K562 (cell line): ENCODE results near the gene FRMPD2. TPM values are rescaled to one million over a fixed set of nuclear protein-coding genes. Genes with fewer than 3 reads are reported as not detected.

Source experiments
- CBX3 ChIP-seq, 2 experiments: IDR thresholded peaks; 1 replicate in 1 of 2; 2 replicates in 1 of 2; pipeline ENCODE4 v1.6.1; 2012; ENCODE audit warnings: inconsistent platforms in 2 of 2, low read length in 2 of 2, borderline replicate concordance in 1 of 2, control low read depth in 1 of 2
- CHCHD3 ChIP-seq: fragments of 250-450 bp; sonication (Bioruptor Pico); IDR thresholded peaks from 2 replicates; pipeline ENCODE4 v2.1.2; 2022; ENCODE audit warnings: mild to moderate bottlenecking
- GABPA ChIP-seq: fragments of 200-800 bp; sonication (Bioruptor generic); conservative IDR thresholded peaks from 2 replicates; pipeline ENCODE4 v1.6.1; 2016; ENCODE audit warnings: low read depth, missing genetic modification characterization, missing compliant biosample characterization
- GATAD2A ChIP-seq: fragments of 450-650 bp; IDR thresholded peaks from 2 replicates; pipeline ENCODE4 v1.6.1; 2017
- GTF2F1 ChIP-seq: IDR thresholded peaks from 2 replicates; pipeline ENCODE4 v1.6.1; 2011; ENCODE audit warnings: low read depth, low read length, improper control_type of control experiment
- KLF16 ChIP-seq: IDR thresholded peaks from 2 replicates; pipeline ENCODE4 v1.6.1; 2016; ENCODE audit warnings: antibody characterized with exemption
- PCBP2 ChIP-seq: fragments of 200-400 bp; formaldehyde crosslinking; IDR thresholded peaks from 2 replicates; pipeline ENCODE4 v1.6.1; 2018; ENCODE audit warnings: low read length, low read depth, mild to moderate bottlenecking, moderate library complexity; ENCODE audit not compliant: poor library complexity, severe bottlenecking
- POLR2B ChIP-seq: fragments of 450-650 bp; IDR thresholded peaks from 2 replicates; pipeline ENCODE4 v1.6.1; 2018; ENCODE audit warnings: low read depth; ENCODE audit not compliant: partially characterized antibody
- POU5F1 ChIP-seq: fragments of 150-350 bp; IDR thresholded peaks from 2 replicates; pipeline ENCODE4 v1.6.1; 2014; ENCODE audit warnings: borderline replicate concordance, low read length, low read depth, mild to moderate bottlenecking; ENCODE audit not compliant: partially characterized antibody
- RBBP5 ChIP-seq: fragments of 200-600 bp; sonication (generic); IDR thresholded peaks from 2 replicates; pipeline ENCODE4 v1.6.1; 2012; ENCODE audit warnings: borderline replicate concordance, mild to moderate bottlenecking, low read length, control low read depth, inconsistent platforms; ENCODE audit not compliant: insufficient read depth, poor library complexity, severe bottlenecking
- RCOR1 ChIP-seq, 2 experiments: IDR thresholded peaks; 2 replicates each; pipeline ENCODE4 v1.6.1; 2012; ENCODE audit warnings: low read depth in 2 of 2, low read length in 2 of 2, borderline replicate concordance in 1 of 2, improper control_type of control experiment in 1 of 2
- SRSF3 ChIP-seq: fragments of 200-400 bp; formaldehyde crosslinking; IDR thresholded peaks from 2 replicates; pipeline ENCODE4 v1.6.1; 2016; ENCODE audit warnings: mild to moderate bottlenecking, low read length, moderate library complexity; ENCODE audit not compliant: insufficient read depth
- TFAM ChIP-seq: fragments of 250-450 bp; sonication (Bioruptor Pico); conservative IDR thresholded peaks from 2 replicates; pipeline ENCODE4 v1.5.0; 2021; ENCODE audit warnings: mild to moderate bottlenecking, moderate library complexity
- ZKSCAN1 ChIP-seq: fragments of 150-350 bp; IDR thresholded peaks from 2 replicates; pipeline ENCODE4 v1.6.1; 2016; ENCODE audit warnings: low read depth, low read length
- ZNF197 ChIP-seq: fragments of 200-800 bp; sonication (Bioruptor generic); IDR thresholded peaks from 2 replicates; pipeline ENCODE4 v1.6.1; 2016; ENCODE audit warnings: low read depth, missing genetic modification characterization, missing compliant biosample characterization
- ZNF551 ChIP-seq: fragments of 250-450 bp; sonication (Bioruptor Pico); IDR thresholded peaks from 2 replicates; pipeline ENCODE4 v1.5.0; 2021; ENCODE audit warnings: mild to moderate bottlenecking, moderate library complexity
- polyA plus RNA-seq, 8 experiments: library from polyadenylated mRNA; depleted of rRNA in 4 of 8; stranded (reverse) in 5 of 8; unstranded in 3 of 8; fragments of >200 nt; fragmentation: Nextera tagmentation in 2 of 8; fragmentation: Illumina TruSeq in 1 of 8; extraction: Ambion mirVana in 2 of 8; extraction: Trizol in 1 of 8; gene quantifications; 2 replicates each; pipeline versions ENCODE4 v1.2.1 to v1.2.3, GENCODE V29; 2011 to 2014; ENCODE audit warnings: inconsistent platforms in 1 of 8, missing spikeins in 1 of 8
- total RNA-seq, 7 experiments: library from RNA; depleted of rRNA in 6 of 7; stranded (reverse); fragments of >200 nt in 6 of 7; fragmentation: Illumina TruSeq in 2 of 7; extraction: Trizol in 2 of 7; gene quantifications; 2 replicates each; pipeline versions ENCODE4 v1.2.1 to v1.2.3, GENCODE V29; 2011 to 2021; ENCODE audit warnings: low replicate concordance in 1 of 7
- TF ChIP-seq, protein P1 (sequence below), 2 experiments: fragments of 150-350 bp in 1 of 2; IDR thresholded peaks; 2 replicates each; pipeline ENCODE4 v1.6.1; 2012 to 2016; ENCODE audit warnings: low read depth in 2 of 2, low read length in 2 of 2, mild to moderate bottlenecking in 1 of 2, moderate library complexity in 1 of 2
- TF ChIP-seq, protein P2 (sequence below): fragments of 450-650 bp; formaldehyde crosslinking; IDR thresholded peaks from 2 replicates; pipeline ENCODE4 v1.4.0; 2020; ENCODE audit warnings: mild to moderate bottlenecking, moderate library complexity
- TF ChIP-seq, protein P3 (sequence below): fragments of 450-650 bp; conservative IDR thresholded peaks from 2 replicates; pipeline ENCODE4 v1.6.1; 2016; ENCODE audit warnings: missing genetic modification characterization, low read depth, mild to moderate bottlenecking, control low read depth, missing compliant biosample characterization
- TF ChIP-seq, protein P4 (sequence below): fragments of 250-450 bp; sonication (Bioruptor Pico); IDR thresholded peaks from 2 replicates; pipeline ENCODE4 v1.8.0; 2021; ENCODE audit warnings: borderline replicate concordance, mild to moderate bottlenecking, moderate library complexity; ENCODE audit not compliant: poor library complexity, severe bottlenecking

Gene FRMPD2
- total and polyA plus RNA-seq, 9 of the 15 experiments (the other 6 are each of a cell fraction or from before 2014, with no cell fraction given), result 0.12 to 0.95 (median 0.33) TPM

DNA sequence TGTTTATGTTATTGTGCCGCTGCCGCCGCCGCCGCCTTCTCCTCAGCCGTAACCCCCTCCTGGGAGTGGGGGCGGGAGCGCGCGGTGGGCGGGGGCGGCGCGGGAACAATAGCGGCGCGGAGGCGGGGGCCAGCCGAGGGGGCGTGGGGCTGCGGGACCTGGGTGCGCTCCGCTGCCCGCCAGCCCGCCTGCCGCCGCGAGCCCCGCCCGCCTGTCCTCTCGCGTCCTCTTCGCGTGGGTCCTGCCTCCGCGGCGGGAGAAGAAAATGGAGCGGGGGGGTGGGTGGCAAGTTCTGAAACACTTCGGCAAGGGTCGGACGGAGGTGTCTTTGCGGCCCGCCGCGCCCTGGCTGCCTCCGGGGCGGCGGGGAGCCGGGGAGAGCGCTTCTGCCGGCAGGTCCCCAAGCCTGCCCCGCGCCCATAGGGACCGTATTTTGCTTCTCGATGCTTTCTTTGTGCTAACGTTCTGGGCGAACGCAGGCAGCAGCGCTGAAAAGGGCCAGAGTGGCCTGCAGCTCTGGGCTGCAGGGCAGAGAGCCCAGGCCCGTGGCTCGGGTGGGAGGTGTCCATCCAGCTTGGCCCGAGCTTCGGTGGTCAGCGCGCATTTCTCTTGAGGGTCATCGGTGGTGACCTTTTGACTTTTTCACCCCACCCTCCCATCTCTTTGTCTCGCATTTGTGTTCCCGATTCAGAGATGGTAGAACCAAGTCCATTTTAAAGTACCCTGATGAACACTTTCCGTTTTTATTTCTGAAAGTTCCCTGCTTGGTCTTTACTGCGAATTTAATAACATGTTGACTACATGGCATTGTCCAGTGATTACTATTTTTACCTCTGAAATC lies 32.6 kb upstream of the FRMPD2 start (continued):
- TF ChIP-seq, protein P1, sequence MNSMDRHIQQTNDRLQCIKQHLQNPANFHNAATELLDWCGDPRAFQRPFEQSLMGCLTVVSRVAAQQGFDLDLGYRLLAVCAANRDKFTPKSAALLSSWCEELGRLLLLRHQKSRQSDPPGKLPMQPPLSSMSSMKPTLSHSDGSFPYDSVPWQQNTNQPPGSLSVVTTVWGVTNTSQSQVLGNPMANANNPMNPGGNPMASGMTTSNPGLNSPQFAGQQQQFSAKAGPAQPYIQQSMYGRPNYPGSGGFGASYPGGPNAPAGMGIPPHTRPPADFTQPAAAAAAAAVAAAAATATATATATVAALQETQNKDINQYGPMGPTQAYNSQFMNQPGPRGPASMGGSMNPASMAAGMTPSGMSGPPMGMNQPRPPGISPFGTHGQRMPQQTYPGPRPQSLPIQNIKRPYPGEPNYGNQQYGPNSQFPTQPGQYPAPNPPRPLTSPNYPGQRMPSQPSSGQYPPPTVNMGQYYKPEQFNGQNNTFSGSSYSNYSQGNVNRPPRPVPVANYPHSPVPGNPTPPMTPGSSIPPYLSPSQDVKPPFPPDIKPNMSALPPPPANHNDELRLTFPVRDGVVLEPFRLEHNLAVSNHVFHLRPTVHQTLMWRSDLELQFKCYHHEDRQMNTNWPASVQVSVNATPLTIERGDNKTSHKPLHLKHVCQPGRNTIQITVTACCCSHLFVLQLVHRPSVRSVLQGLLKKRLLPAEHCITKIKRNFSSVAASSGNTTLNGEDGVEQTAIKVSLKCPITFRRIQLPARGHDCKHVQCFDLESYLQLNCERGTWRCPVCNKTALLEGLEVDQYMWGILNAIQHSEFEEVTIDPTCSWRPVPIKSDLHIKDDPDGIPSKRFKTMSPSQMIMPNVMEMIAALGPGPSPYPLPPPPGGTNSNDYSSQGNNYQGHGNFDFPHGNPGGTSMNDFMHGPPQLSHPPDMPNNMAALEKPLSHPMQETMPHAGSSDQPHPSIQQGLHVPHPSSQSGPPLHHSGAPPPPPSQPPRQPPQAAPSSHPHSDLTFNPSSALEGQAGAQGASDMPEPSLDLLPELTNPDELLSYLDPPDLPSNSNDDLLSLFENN (IDR thresholded peaks at IDR 0.05; ENCODE audit: low read depth in 2 of 2, low read length in 2 of 2), result no peak
- peak; percentile 42 for TF ChIP-seq RBBP5
- TF ChIP-seq CBX3 (IDR thresholded peaks at IDR 0.05; ENCODE audit: borderline replicate concordance in 1 of 2, low read length in 2 of 2), result no peak
- no peak for TF ChIP-seq PCBP2
- TF ChIP-seq, protein P2, sequence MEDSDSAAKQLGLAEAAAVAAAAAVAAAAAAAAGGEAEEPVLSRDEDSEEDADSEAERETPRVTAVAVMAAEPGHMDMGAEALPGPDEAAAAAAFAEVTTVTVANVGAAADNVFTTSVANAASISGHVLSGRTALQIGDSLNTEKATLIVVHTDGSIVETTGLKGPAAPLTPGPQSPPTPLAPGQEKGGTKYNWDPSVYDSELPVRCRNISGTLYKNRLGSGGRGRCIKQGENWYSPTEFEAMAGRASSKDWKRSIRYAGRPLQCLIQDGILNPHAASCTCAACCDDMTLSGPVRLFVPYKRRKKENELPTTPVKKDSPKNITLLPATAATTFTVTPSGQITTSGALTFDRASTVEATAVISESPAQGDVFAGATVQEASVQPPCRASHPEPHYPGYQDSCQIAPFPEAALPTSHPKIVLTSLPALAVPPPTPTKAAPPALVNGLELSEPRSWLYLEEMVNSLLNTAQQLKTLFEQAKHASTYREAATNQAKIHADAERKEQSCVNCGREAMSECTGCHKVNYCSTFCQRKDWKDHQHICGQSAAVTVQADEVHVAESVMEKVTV (CRISPR knock-in tag), result no peak
- no peak for TF ChIP-seq CHCHD3 (CRISPR knock-in tag)
- no peak for TF ChIP-seq ZNF197 (CRISPR knock-in tag)
- TF ChIP-seq RCOR1 (IDR thresholded peaks at IDR 0.05; ENCODE audit: borderline replicate concordance in 1 of 2, low read depth in 2 of 2, low read length in 2 of 2), result peak; percentile 13 to 24; a peak in 1 of 4 replicates
- TF ChIP-seq, protein P3, sequence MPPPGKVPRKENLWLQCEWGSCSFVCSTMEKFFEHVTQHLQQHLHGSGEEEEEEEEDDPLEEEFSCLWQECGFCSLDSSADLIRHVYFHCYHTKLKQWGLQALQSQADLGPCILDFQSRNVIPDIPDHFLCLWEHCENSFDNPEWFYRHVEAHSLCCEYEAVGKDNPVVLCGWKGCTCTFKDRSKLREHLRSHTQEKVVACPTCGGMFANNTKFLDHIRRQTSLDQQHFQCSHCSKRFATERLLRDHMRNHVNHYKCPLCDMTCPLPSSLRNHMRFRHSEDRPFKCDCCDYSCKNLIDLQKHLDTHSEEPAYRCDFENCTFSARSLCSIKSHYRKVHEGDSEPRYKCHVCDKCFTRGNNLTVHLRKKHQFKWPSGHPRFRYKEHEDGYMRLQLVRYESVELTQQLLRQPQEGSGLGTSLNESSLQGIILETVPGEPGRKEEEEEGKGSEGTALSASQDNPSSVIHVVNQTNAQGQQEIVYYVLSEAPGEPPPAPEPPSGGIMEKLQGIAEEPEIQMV, result no peak
- no peak for TF ChIP-seq ZNF551
- TF ChIP-seq GTF2F1, result no peak
- TF ChIP-seq, protein P4, sequence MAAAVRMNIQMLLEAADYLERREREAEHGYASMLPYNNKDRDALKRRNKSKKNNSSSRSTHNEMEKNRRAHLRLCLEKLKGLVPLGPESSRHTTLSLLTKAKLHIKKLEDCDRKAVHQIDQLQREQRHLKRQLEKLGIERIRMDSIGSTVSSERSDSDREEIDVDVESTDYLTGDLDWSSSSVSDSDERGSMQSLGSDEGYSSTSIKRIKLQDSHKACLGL (CRISPR knock-in tag), result no peak
- no peak for TF ChIP-seq SRSF3
- TF ChIP-seq GATAD2A, result no peak
- TF ChIP-seq KLF16, result no peak
- TF ChIP-seq TFAM (CRISPR knock-in tag), result no peak
- no peak for TF ChIP-seq POLR2B
- TF ChIP-seq POU5F1, result no peak
- no peak for TF ChIP-seq ZKSCAN1
- TF ChIP-seq GABPA (tag), result no peak; the same call in 1 of the 2 replicates
